ENCODE results near the gene RAB8B.

The RAB8B gene

GRCh38 chr15:63299943-63300575 lies 110.7 kb downstream of the RAB8B start:
- H3K9me3 ChIP-seq (ENCODE audit: control insufficient read depth, insufficient read depth, low read length), result no peaks in the 10 kb centered on the region
- H3K9ac ChIP-seq (ENCODE audit: low read depth, low read length), result no peak overlapping the region
- no peaks in the 10 kb centered on the region for H3K36me3 ChIP-seq (ENCODE audit: insufficient read depth, low read length)
- no peaks in the 10 kb centered on the region for H3K4me1 ChIP-seq (ENCODE audit: insufficient read depth, low read length)

GRCh38 chr15:63301088-63301487 lies 111.7 kb downstream of the RAB8B start:
- Histone ChIP-seq H3K9ac (ENCODE audit: low read depth, low read length) (no peak overlapping the region), H3K9me3 (ENCODE audit: control insufficient read depth, insufficient read depth, low read length) (no peaks in the 10 kb centered on the region), H3K36me3 (ENCODE audit: insufficient read depth, low read length) (no peaks in the 10 kb centered on the region), H3K4me1 (ENCODE audit: insufficient read depth, low read length) (no peaks in the 10 kb centered on the region)

GRCh38 chr15:63305260-63305659 lies 115.9 kb downstream of the RAB8B start:
- H3K9me3 ChIP-seq (ENCODE audit: control insufficient read depth, insufficient read depth, low read length), result no peaks in the 10 kb centered on the region
- H3K4me1 ChIP-seq (ENCODE audit: insufficient read depth, low read length), result no peaks in the 10 kb centered on the region
- H3K9ac ChIP-seq (ENCODE audit: low read depth, low read length), result no peak overlapping the region

GRCh38 chr15:63306492-63307073 lies 117.2 kb downstream of the RAB8B start:
- Histone ChIP-seq H3K9ac (ENCODE audit: low read depth, low read length) (no peak overlapping the region), H3K36me3 (ENCODE audit: insufficient read depth, low read length) (no peaks in the 10 kb centered on the region), H3K4me1 (ENCODE audit: insufficient read depth, low read length) (no peaks in the 10 kb centered on the region), H3K9me3 (ENCODE audit: control insufficient read depth, insufficient read depth, low read length) (no peaks in the 10 kb centered on the region)

More at GRCh38 chr15:63305260-63305659, 115.9 kb downstream of the RAB8B start:
- H3K36me3 ChIP-seq (ENCODE audit: insufficient read depth, low read length), result no peaks in the 10 kb centered on the region

- H3K4me1 ChIP-seq (ENCODE audit: insufficient read depth, low read length), result peaks cover 8% of the 10 kb centered on the region
These were observed 119.1 kb downstream of the RAB8B start for GRCh38 chr15:63308491-63308890.

GRCh38 chr15:63308947-63309346 lies 119.5 kb downstream of the RAB8B start:
- no peaks in the 10 kb centered on the region for H3K36me3 ChIP-seq (ENCODE audit: insufficient read depth, low read length)
- no peak overlapping the region for H3K9ac ChIP-seq (ENCODE audit: low read depth, low read length)
- H3K4me1 ChIP-seq (ENCODE audit: insufficient read depth, low read length), result peaks cover 9% of the 10 kb centered on the region
- H3K9me3 ChIP-seq (ENCODE audit: control insufficient read depth, insufficient read depth, low read length), result no peaks in the 10 kb centered on the region

More at GRCh38 chr15:63308491-63308890, 119.1 kb downstream of the RAB8B start:
- Histone ChIP-seq H3K9ac (ENCODE audit: low read depth, low read length) (no peak overlapping the region), H3K9me3 (ENCODE audit: control insufficient read depth, insufficient read depth, low read length) (no peaks in the 10 kb centered on the region), H3K36me3 (ENCODE audit: insufficient read depth, low read length) (no peaks in the 10 kb centered on the region)

GRCh38 chr15:63310646-63311045 lies 121.2 kb downstream of the RAB8B start:
- Histone ChIP-seq H3K9me3 (ENCODE audit: control insufficient read depth, insufficient read depth, low read length) (no peaks in the 10 kb centered on the region), H3K36me3 (ENCODE audit: insufficient read depth, low read length) (no peaks in the 10 kb centered on the region), H3K9ac (ENCODE audit: low read depth, low read length) (no peak overlapping the region), H3K4me1 (ENCODE audit: insufficient read depth, low read length) (peaks cover 23% of the 10 kb centered on the region)

GRCh38 chr15:63312286-63312685 lies 122.9 kb downstream of the RAB8B start:
- no peak overlapping the region for H3K9ac ChIP-seq (ENCODE audit: low read depth, low read length)
- no peaks in the 10 kb centered on the region for H3K9me3 ChIP-seq (ENCODE audit: control insufficient read depth, insufficient read depth, low read length)

GRCh38 chr15:63313825-63314224 lies 124.4 kb downstream of the RAB8B start:
- H3K36me3 ChIP-seq (ENCODE audit: insufficient read depth, low read length), result no peaks in the 10 kb centered on the region
- peaks cover 33% of the 10 kb centered on the region for H3K4me1 ChIP-seq (ENCODE audit: insufficient read depth, low read length)
- H3K9me3 ChIP-seq (ENCODE audit: control insufficient read depth, insufficient read depth, low read length), result no peaks in the 10 kb centered on the region
- H3K9ac ChIP-seq (ENCODE audit: low read depth, low read length), result no peak overlapping the region

More at GRCh38 chr15:63312286-63312685, 122.9 kb downstream of the RAB8B start:
- peaks cover 33% of the 10 kb centered on the region for H3K4me1 ChIP-seq (ENCODE audit: insufficient read depth, low read length)
- no peaks in the 10 kb centered on the region for H3K36me3 ChIP-seq (ENCODE audit: insufficient read depth, low read length)

- Histone ChIP-seq H3K9ac (ENCODE audit: low read depth, low read length) (no peak overlapping the region), H3K4me1 (ENCODE audit: insufficient read depth, low read length) (peaks cover 33% of the 10 kb centered on the region), H3K9me3 (ENCODE audit: control insufficient read depth, insufficient read depth, low read length) (no peaks in the 10 kb centered on the region), H3K36me3 (ENCODE audit: insufficient read depth, low read length) (no peaks in the 10 kb centered on the region)
These were observed 125.0 kb downstream of the RAB8B start for GRCh38 chr15:63314409-63314808.

Data from ES-I3 (cell line).